SKM-1 (cell line): Measurements from ENCODE around the gene ADORA2B.
"Not testable (repeated sequence)": the region's sequence is repeated elsewhere in the genome, so short reads cannot be mapped to it uniquely, and the experiment has no call there.

Source experiments
- DNase-seq: peaks from one replicate; lab custom pipeline; 2025; ENCODE audit not compliant: unreplicated experiment; lab: John Stamatoyannopoulos, UW

ADORA2B gene

DNA sequence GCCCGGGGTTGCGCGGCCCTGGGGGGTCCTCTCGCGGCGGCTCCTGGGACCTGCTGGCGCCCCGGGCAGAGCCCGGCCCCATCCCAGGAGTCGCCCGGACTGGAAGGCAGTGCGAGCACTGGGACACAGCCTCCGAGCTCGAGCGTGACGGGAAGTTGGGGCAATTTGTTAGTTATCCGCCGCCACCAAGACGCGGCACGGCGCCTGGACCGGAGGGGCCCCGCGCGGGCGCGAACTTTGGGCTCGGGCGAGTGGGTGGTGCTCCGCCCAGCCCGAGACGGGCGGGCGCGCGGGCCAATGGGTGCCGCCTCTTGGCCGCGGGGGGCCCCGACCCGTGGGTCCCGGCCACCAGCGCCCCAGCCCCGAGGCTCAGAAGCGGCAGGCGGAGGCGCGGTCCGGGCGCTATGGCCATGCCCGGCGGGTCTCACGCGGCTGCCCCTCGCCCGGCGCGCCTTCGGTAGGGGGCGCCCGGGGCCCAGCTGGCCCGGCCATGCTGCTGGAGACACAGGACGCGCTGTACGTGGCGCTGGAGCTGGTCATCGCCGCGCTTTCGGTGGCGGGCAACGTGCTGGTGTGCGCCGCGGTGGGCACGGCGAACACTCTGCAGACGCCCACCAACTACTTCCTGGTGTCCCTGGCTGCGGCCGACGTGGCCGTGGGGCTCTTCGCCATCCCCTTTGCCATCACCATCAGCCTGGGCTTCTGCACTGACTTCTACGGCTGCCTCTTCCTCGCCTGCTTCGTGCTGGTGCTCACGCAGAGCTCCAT, at the start of gene ADORA2B:
ADORA2B (plus strand) TSS at position 372 of the 768 bp plus-strand sequence; CDS start at position 491, 119 bp downstream.
- DNase-seq: peak; percentile 60

DNA sequence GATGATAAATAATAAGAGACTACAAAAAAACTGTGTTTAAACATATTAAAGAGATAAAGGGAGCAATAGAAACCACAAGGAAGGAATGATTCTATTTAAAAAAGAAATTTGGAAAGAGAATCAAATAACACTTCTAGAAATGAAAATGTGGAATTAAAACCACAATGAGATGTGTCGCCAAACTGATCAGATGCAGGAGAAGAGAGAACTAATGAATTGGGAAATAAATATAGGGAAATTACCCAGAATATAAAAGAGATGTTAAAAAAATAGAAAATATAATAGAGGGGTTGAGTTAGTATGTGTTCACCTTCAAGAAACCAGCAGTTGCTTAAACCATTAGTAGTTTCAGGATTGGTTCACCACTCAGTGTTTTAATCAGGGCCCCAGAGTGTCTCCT, 48.7 kb upstream of the ADORA2B start:
- DNase-seq: no peak

DNA sequence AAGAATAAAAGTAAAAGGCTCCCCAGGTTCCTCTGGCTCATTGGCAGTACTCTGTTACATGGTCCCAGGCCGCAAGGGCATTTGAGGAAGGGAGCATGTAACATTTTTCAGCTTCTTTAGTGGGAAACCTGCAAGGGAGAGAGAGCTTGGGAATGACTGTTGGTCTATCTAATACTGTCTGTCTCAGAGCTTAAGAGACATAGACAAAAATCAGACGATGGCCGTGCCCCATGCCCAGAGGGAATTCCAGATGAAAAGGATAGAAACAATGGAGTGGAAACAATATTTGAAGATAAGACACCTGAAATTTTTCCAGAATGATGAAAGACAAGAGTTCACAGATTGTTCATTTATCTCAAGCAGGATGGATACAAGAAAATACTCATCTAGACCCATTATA, 48.1 kb upstream of the ADORA2B start:
- no peak for DNase-seq

DNA sequence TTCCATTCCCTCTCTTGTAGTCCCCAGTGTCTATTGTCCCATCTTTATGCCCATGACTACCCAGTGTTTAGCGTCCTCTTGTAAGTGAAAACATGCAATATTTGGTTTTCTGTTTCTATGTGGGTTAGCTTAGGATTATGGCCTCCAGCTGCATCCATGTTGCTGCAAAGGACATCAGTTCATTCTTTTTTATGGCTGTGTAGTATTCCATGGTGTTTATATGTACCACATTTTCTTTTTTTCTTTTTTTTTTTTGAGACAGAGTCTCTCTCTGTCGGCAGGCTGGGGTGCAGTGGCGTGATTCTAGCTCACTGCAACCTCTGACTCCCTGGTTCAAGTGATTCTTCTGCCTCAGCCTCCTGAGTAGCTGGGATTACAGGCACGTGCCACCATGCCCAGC, 45.3 kb upstream of the ADORA2B start:
- not testable (repeated sequence) for DNase-seq

DNA sequence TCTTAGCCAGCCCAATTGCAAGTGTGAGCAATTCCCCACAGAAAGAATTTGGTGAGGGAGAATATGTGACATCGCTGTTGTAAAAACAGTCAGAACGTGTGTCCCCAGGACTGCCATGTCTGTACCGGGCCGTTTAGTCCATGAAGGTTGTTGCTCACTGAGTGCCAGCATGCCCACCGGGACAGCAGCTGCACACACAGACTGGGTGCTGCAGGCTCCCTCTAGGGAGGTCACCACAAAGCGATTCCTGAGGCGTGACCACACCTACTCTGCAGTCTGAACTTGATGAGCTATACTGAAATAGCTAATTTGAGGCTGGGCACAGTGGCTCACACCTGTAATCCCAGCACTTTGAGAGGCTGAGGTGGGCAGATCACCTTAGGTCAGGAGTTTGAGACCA, 44.1 kb upstream of the ADORA2B start:
- no peak for DNase-seq

DNA sequence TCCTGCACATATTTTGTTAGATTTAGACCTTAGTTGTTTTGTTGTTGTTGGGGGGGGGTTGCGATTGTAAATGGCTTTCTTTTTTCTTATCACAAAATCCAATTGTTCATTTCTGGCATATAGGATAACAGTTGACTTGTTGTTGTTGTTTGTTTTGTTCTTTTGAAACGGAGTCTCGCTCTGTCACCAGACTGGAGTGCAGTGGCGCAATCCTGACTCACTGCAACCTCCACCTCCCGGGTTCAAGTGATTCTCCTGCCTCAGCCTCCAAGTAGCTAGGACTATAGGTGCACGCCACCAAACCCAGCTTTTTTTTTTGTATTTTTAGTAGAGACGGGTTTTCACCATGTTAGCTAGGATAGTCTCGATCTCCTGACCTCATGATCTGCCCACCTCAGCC, 39.7 kb upstream of the ADORA2B start:
- DNase-seq: not testable (repeated sequence)

DNA sequence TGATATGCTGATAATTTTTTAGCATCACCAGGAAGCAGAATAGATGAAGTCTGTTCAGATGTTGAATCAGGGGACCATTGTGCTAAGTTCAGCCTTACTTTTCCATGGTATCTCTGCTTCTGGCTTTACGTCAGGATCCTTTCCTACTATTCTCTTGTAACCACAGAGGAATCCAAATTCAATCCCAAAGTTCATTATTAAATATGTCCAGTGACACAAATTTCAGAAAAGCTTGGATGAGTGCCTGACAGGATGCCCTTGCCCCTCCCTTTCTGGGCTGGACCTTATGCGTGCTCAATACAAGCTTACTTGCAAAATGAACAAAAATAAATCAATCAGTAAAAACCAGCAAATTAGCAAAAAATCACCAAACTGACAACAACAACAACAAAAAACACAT, 37.6 kb upstream of the ADORA2B start:
- DNase-seq: no peak

DNA sequence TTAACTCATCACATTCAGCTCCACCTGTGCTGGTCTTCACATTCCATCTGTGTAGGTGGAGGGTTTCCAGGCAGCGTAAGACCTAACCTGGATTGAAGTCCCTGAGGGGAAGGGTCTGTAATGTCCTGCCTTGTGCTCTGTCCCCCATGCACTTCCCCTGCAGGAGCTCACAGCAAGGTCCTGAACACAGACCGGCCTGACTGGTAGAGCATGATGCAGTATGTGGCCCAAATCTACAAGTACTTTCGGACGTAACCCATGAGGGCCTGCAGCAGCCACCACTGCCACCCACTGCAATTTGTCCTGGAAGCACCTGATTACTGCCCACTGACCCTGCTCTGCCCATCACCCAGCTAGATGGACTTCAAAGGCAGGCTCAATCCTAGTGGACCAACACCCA, 36.6 kb upstream of the ADORA2B start:
- no peak for DNase-seq

DNA sequence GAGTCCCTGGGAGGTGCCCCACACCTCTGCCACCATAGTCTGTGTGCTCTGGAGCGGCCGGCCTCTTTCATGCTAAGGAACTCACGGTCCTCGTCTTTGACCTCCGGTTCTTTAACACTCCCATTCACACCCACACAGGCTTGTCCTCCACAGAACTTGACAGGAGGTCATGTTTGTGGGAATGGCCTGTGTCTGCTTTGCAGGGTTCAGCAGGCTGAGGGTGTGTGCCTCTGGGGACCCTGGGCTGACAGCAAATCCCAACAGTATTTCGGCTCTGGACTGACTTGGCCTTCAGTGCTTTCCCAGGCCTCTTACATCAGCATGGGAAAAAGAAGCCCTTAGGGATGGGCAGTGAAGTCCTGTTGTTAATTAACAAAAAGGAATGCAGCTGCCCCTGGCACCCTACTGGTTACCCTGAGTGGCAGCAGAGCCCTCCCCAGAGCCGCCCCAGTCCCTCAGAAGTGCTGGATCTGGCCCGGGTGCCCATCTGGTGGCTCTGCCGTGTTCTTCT, 35.4 kb upstream of the ADORA2B start:
- no peak for DNase-seq

DNA sequence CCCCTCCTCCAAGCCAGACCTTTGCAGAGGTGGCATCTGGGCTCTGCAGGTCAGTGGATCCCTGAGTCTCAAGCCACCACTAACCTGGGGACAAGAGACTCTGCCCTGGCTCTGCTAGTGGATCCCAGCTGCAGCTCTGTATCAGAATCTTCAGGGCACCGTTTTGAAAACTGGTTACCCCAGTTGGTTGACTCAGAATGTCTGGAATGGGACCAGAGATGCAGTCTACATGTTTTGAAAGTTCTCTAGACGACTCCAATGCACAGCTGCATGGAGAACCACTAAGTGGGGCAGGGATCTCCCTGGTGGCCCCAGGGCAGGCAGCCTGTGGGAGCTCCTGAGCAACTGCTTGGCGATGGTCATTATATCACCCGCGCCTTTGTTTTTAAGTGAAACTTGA, 34.1 kb upstream of the ADORA2B start:
- no peak for DNase-seq

DNA sequence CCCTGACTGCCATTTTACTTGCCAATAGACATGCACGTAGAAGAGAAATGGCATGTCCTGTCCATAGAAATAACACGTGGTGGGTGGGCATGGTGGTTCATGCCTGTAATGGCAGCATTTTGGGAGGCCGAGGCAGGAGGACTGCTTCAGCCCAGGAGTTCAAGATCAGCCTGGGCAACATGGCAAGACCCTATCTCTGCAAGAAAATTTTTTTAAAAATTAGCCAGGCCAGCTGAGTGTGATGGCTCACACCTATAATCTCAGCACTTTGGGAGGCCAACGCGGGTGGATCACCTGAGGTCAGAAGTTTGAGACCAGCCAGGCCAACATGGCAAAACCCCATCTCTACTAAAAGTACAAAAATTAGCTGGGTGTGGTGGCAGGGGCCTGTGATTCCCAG, 33.2 kb upstream of the ADORA2B start:
- DNase-seq: not testable (repeated sequence)

DNA sequence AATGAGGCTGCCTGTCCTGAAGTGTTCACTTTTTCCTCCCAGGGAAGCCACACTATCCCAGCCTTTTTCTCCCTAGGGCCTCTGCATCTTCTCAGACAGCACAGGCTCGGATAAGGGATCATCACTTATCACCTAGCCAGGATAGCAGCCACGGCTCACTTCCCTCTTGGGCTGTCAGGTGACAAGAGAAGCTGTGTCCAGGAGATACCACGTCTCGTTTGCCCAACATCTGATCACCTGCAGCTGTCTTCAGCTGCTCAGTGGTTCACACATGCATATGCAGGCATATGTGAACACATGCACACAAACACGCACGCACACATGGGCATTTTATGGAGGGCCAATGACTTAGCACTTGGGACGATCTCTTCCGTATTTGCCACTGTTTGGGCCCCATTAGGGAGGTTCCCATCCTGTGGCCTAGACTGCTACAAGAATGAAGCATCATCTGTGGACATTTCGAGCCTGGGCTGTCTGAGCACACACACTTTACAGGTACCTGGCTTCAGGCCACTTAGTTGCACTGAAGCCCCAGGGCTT, 32.4 kb upstream of the ADORA2B start:
- no peak for DNase-seq

DNA sequence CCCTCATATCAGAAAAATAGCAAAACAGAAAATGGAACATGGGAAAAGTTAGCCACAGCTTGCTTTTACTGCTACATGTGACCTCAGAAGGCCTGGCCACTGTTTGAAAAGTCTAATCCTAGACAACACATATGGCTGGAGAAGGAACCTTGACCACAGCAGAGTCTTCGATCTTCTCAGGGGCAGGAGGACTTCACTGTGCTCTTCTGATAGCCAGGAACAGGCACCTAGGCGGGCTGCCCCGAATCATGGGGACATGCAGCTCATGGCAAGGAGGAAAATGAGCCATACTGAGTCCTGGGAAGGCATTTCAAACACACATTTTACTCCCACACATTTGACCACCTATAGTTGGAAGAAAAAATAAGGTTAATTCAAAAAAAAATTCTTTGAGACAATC, 31.1 kb upstream of the ADORA2B start:
- no peak for DNase-seq

DNA sequence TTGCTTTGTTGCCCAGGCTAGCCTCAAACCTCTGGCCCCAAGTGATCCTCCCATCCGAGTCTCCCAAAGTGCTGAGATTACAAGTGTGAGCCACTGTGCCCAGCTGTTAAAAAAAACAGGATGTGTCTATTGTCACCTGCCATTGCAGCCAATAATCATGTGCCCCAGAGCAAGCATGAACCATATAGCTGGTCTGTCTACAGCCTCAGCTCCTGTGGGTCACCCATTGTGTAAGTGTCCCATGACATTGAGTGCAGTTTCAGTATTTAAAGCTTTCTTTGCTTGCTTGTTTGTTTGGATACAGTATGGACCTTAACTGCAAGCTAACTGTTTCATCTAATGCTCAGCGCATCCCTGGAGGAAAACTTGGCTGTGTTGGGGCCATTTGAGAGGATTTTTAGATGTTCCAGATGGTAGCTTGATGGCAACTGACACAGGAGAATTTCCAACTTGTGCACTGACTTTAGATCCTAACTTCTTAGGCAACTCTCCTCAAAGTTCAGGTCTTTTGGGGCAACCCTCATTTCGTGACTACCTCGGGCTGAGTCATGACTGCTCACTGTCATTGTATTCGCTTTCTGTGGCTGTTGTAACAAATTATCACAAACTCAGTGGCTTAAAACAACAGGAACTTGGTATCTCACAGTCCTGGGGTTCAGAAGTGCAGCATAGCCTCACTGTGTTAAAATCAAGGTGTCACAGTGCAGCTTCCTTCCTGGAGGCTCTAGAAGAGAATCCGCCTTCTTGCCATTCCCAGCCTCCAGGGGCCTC, 30.3 kb upstream of the ADORA2B start:
- DNase-seq: peak; percentile 35

DNA sequence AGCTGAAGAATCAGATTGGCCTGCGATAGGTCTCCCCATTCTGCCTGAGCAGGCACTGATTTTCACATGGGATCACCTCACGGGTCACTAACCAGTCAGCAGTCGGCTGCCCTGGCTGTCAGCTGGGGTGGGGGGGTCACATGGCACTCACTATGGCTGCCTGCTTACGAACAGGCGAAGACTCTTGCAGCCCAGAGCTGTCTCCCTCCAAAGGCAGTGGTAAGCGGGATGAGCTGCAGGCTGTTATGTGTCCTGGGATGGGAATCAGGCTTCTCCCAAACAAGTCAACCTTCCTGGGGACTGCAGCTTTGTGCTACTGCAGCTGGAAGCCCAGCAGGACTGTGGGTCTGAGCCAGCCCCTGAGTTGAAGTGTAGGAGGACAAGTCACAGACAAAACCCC, 29.0 kb upstream of the ADORA2B start:
- DNase-seq: no peak

DNA sequence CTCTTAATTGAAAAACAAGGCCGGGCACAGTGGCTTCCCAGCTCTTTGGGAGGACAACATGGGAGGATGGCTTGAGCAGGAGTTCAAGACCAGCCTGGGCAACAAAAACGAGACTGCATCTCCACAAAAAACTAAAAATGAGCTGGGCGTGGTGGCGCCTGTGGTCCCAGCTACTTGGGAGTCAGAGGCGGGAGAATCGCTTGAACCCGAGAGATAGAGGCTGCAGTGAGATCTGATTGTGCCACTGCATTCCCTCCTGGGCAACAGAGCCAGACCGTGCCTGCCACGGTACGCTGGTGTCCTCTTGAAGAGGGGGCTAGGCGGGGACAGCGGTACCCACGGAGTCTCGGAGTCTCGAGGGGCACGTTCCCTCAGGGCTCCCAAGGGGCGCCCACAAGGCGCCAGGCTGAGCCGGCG, 27.9 kb upstream of the ADORA2B start:
- no peak for DNase-seq

DNA sequence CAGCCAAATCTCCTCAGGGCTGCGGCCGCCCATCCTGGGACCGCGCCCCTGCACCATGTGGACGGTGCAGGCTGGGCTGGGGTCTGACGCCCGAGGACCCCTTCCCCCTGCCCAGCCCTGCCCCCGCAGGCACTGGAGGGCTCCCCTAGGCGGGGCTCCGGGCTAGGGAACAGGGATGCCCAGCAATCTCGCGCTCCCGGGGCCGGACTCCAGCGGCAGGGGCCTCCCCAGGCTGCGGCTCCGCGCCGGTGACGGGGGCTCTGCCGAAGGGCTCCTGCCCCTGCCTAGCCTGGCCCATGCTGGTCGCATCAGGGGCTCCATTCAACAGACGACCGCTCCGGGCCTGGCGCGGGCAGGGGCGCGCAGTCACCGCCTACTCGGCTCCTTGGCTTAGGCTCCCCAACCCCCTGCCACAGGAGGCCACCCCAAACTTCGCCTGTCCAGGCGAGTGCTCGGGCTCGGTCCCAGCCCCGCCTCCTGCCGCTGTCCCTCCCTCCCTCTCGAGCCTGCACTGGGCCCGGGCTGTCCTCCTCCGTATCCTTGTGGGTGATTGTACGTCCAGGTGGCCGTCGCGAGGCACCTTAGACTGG, 27.4 kb upstream of the ADORA2B start:
- DNase-seq: no peak

DNA sequence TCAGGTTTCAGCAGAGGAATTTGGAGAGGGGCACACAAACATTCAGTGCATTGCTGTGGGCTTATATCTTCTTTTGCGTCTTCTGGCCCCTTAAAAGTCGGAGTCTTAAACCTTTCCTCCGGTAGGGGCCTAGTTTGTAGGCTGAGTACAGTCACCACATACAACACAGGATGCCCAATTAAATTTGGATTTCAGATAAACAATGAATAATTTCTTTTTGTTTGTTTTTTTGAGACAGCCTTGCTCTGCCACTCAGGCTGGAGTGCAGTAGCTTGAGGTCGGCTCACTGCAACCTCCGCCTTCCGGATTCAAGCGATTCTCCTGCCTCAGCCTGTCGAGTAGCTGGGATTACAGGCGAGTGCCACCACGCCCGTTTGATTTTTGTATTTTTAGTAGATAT, 26.7 kb upstream of the ADORA2B start:
- DNase-seq: no peak

DNA sequence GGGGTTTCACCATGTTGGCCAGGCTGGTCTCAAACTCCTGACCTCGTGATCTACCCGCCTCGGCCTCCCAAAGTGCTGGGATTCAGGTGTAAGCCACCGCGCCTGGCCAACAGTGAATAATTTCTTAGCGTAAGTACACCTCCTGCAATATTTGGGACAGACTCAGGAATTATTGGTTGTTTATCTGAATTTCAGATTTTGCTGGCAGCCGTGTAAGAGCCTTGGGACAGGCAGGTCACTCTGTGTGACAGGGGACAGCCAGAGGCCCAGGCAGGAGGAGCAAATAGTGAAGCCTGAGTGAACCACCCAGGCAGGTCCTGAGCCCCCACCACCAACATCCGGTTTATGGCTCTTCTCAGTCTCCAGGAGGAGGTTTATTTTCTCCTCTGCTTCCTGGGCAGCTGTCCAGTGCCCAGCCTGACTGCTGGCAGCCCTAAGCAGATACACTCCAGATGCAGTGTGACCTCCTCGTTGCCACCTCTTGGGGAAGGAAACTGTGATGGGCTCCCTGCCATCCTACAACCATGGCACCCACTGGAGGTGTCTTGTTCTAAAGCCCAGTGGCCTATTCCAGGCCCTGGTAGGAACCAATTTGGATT, 26.2 kb upstream of the ADORA2B start:
- DNase-seq: no peak

DNA sequence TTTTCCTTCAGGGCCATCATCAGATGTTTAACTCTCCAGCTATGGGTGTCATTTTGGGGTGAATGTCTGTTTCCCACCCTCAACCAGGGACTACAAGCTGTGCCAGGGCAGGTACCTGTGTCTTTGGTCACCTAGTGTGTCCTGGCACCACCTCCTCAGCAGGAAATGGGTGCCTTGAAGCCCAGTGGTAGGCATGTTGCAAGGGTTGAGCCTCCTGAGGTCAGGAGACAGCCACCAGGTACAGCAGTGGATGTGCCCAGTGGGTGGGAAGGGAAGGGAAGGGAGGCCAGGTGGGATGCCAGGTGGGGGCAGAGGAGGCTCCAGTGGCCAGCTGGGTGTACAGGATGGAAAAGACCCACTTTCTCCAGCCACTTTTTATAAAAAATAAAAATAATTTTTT, 25.5 kb upstream of the ADORA2B start:
- DNase-seq: no peak

DNA sequence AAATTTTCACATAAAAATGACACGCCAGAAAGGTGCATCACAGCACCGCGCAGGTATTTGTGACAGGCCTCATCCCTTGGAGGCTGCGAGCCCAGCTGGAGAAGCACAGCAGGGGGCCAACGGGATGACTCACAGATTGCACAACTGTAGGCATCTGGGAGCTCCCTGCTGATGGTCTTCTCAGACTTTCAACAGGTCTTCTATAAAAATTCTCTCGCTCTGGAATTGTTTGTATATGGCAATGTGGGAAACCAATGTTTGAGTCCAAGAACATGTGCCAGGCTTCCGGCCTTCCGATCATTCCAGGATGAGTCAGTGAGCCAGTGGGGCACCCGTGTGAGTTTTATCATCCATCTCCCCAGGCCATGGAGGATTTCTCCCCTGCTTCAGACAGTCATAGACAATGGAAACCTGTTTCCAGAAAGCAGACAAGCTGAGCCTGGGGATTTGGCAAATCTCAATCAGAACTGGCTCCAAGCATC, 24.1 kb upstream of the ADORA2B start:
- no peak for DNase-seq
